AG09309 (cell line): ENCODE results near the gene ABCB11.

Experiments used
- DNase-seq: peaks from one replicate; pipeline ENCODE4 v3.0.0-alpha.2; 2010; ENCODE audit warnings: low read depth
- H3K4me3 ChIP-seq: 2 replicates; pipeline ENCODE4 v1.5.1; 2011; ENCODE audit warnings: mild to moderate bottlenecking, low read depth, low read length, moderate library complexity; ENCODE audit not compliant: control insufficient read depth
- TF ChIP-seq, protein P1 (sequence below): IDR thresholded peaks from 2 replicates; pipeline ENCODE4 v1.5.1; 2011; ENCODE audit warnings: mild to moderate bottlenecking, low read depth, low read length, inconsistent platforms; ENCODE audit not compliant: insufficient read depth, control insufficient read depth; ENCODE audit errors: missing control alignments

Gene ABCB11

DNA sequence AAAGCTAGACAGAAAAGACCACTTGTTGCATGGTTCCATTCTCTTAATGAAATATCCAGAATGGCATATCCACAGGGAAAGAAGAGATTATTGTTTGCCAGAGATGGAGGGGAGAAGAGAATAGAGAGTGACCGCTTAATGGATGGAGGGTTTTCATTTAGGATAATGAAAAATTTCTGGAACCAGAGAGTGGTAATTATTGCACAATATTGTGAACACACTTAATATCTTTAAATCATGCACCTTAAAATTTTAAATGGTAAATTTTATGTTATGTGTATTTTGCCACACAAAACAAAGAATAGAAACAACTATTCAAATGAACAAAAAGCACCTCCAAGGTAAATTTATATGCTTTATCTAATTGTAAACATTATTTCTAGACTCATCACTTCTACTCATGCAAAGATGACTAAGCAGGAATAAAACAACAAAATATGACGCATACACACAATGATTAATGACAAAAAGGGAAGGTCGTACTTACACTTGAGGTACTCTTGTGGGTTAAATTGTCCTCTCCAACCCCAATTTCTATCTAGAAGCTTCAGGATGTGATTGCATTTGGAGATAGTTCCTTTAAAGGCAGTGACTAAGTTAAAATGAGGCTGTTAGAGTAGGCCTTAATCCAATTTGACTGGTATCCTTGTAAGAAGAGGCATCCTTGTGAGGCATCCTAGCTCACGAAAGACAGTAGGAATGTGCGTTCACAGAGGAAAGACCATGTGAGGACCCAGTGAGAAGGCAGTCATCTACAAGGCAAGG lies 19.5 kb upstream of the ABCB11 start:
- TF ChIP-seq, protein P1, sequence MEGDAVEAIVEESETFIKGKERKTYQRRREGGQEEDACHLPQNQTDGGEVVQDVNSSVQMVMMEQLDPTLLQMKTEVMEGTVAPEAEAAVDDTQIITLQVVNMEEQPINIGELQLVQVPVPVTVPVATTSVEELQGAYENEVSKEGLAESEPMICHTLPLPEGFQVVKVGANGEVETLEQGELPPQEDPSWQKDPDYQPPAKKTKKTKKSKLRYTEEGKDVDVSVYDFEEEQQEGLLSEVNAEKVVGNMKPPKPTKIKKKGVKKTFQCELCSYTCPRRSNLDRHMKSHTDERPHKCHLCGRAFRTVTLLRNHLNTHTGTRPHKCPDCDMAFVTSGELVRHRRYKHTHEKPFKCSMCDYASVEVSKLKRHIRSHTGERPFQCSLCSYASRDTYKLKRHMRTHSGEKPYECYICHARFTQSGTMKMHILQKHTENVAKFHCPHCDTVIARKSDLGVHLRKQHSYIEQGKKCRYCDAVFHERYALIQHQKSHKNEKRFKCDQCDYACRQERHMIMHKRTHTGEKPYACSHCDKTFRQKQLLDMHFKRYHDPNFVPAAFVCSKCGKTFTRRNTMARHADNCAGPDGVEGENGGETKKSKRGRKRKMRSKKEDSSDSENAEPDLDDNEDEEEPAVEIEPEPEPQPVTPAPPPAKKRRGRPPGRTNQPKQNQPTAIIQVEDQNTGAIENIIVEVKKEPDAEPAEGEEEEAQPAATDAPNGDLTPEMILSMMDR, result no peak
- DNase-seq, result no peak
- H3K4me3 ChIP-seq, result no peak overlapping the region

DNA sequence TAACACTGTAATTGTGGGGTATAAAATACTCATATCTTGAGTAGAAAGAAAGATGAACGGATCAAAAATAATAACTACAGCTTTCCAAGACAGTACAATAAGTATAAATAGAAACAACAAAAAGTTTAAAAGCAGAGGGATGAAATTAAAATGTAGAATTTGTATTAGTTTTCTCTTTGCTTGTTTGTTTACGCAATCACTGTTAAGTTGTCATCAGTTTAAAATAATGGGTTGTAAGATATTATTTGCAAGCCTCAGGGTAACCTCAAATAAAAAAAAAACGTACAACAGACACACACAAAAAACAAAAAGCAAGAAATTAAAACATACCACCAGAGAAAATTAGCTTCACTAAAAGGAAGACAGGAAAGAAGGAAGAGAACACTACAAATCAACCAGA lies 18.0 kb upstream of the ABCB11 start:
- H3K4me3 ChIP-seq, result no peak overlapping the region
- TF ChIP-seq, protein P1, result no peak
- DNase-seq, result no peak

DNA sequence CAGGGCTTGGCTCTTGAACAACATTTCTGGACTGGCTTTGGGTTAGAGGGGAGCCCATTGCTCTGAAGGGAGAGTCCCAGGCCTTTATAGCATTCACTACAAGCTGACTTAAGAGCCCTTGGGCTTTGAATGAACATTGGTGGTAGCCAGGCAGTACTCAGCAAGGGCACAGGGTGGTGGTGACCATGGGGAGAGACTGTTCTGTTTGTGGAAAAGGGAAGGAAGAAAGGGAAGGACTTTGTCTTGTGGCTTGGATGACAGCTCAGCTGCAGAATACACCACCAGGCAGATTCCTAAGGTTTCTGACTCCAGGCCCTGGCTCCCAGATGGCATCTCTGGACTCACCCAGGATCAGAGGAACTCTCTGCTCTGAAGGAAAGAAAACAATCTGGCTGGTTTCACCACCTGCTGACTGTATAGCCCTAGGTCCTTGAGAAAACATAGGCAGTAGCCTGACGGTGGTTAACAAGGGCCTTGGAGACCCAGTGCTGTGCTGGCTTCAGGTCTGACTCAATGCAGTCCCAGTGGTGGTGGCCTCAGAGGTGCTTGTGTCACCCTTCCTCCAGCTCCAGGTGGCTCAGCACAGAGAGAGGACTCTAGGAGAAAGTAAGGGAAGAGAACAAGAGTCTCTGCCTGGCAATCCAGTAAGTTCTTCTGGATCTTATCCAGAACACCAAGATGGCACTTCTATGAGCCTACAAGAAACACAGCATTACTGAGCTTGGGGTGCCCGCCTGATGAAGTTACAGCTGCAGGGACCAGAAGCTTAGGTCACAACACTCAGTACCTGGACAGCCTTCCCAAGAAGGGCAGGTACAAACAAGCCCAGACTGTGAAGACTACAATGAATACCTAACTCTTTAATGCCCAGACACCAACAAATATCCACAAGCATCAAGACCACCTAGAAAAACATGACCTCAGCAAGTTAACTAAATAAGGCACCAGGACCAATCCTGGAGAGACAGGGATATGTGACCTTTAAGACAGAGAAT lies 16.4 kb upstream of the ABCB11 start:
- TF ChIP-seq, protein P1, result no peak

DNA sequence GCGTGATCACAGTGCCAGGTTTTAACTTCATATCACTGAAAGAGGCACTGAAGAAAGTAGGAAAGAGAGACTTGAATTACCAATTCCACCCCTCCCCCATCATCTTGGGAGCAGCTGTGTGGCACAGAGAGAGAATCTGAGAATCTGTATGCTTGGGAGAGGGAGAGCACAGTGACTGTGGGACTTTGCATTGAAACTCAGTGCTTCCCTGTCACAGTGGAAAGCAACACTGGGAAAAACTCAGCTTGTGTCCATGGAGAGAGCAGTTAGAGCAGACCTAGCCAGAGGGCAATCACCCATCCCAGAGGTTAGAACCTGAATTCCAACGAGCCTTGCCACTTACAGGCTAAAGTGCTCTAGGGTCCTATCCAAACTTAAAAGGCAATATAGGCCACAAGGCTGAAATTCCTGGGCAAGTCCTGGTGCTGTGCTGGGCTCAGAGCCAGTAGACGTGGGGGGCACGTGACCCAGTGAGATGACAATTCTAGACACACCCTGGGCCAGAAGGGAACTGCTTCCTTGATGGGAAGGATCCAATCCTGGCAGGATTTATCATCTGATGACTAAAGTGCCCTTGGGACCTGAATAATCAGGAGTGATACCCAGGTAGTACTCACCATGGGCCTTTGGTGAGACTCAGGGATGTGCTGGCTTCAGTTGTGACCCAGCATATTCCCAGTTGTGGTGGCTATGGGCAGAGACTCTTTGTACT lies 15.5 kb upstream of the ABCB11 start:
- TF ChIP-seq, protein P1, result no peak
- no peak for DNase-seq
- H3K4me3 ChIP-seq, result no peak overlapping the region

More for the DNA sequence above, 16.4 kb upstream of the ABCB11 start:
- H3K4me3 ChIP-seq, result no peak overlapping the region
- no peak for DNase-seq

DNA sequence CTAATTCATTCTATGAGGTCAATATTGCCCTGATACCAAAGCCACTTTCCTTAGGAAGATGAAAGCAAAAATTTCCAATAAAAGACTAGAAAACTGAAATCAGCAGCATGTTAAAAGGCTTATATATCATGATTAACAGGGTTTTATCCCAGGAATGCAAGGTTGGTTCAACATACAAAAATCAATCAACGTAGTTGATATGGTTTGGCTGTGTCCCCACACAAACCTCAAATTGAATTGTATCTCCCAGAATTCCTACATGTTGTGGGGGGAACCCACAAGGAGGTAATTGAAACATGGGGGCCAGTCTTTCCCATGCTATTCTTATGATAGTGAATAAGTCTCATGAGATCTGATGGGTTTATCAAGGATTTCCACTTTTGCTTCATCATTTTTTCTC lies 11.7 kb upstream of the ABCB11 start:
- TF ChIP-seq, protein P1, result no peak
- H3K4me3 ChIP-seq, result no peak overlapping the region
- DNase-seq, result no peak

DNA sequence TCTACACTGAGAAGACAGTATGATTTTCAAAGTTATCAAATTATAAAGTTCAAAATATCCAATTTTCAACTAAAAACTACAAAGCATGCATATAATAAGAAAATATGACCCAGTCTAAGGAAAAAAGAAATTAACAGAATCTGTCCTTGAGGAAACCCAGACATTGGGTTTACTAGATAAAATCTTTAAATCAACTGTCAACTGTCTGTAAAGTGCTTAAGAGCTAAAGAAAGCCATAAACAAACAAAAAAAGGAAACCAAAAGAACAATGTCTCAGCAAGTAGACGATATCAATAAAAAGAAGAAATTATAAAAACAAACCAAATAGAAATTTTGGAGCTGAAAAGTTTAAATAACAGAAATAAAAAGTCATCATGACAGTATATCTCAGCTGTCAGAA lies 10.5 kb upstream of the ABCB11 start:
- TF ChIP-seq, protein P1, result no peak
- DNase-seq, result no peak
- no peak overlapping the region for H3K4me3 ChIP-seq
